Caco-2 (cell line): Measurements from ENCODE around the gene TCAIM. TPM values are rescaled to one million over a fixed set of nuclear protein-coding genes. Genes with fewer than 3 reads are reported as not detected.

Experiments
- BruUV-seq: library from RNA; stranded (reverse); fragments of 400-500 nt; replicated peaks from 2 replicates; lab custom pipeline; 2021; lab: Mats Ljungman, UMichigan
- CTCF ChIA-PET: fragments of 300-600 bp; sonication (Branson Sonifier 250); formaldehyde crosslinking; loops from one replicate; lab custom pipeline; 2022; ENCODE audit warnings: antibody characterized with exemption; lab: Charles Lee
- POLR2A ChIA-PET: fragments of 300-600 bp; sonication (Branson Sonifier 250); formaldehyde crosslinking; loops from one replicate; lab custom pipeline; 2022; ENCODE audit warnings: antibody characterized with exemption; lab: Charles Lee
- DNase-seq, 2 experiments: peaks; one replicate each; pipeline versions ENCODE4 v3.0.0 to v3.0.0-alpha.2; 2020 to 2022
- H3K27me3 ChIP-seq: replicated peaks from 2 replicates; pipeline ENCODE4 v1.6.0; 2011; ENCODE audit warnings: low read length; ENCODE audit not compliant: control insufficient read depth, insufficient read depth
- H3K36me3 ChIP-seq: 2 replicates; pipeline ENCODE4 v1.5.1; 2011; ENCODE audit warnings: low read length; ENCODE audit not compliant: control insufficient read depth, insufficient read depth
- H3K4me1 ChIP-seq: fragments of 250-450 bp; sonication (Bioruptor Pico); 2 replicates; pipeline ENCODE4 v1.5.1; 2020; ENCODE audit warnings: mild to moderate bottlenecking
- H3K4me3 ChIP-seq: 2 replicates; pipeline ENCODE4 v1.5.1; 2011; ENCODE audit warnings: low read depth, mild to moderate bottlenecking, control low read depth, low read length
- H3K9me3 ChIP-seq: fragments of 250-450 bp; sonication (Bioruptor Pico); 2 replicates; pipeline ENCODE4 v1.5.1; 2020; ENCODE audit warnings: mild to moderate bottlenecking, moderate library complexity
- H3K27ac Mint-ChIP-seq: one replicate; pipeline ENCODE4 v1.8.0; 2022; ENCODE audit warnings: mixed read lengths; ENCODE audit not compliant: unreplicated experiment
- H3K27me3 Mint-ChIP-seq: one replicate; pipeline ENCODE4 v1.8.0; 2022; ENCODE audit warnings: mixed read lengths; ENCODE audit not compliant: insufficient read depth, unreplicated experiment
- H3K36me3 Mint-ChIP-seq: one replicate; pipeline ENCODE4 v1.8.0; 2022; ENCODE audit warnings: mild to moderate bottlenecking, mixed read lengths; ENCODE audit not compliant: insufficient read depth, unreplicated experiment
- H3K4me1 Mint-ChIP-seq: one replicate; pipeline ENCODE4 v1.8.0; 2022; ENCODE audit warnings: low read depth, mixed read lengths; ENCODE audit not compliant: unreplicated experiment
- H3K4me3 Mint-ChIP-seq: one replicate; pipeline ENCODE4 v1.8.0; 2022; ENCODE audit warnings: mild to moderate bottlenecking, moderate library complexity, mixed read lengths; ENCODE audit not compliant: unreplicated experiment
- H3K9me3 Mint-ChIP-seq: one replicate; pipeline ENCODE4 v1.8.0; 2022; ENCODE audit warnings: mixed read lengths; ENCODE audit not compliant: unreplicated experiment
- CTCF ChIP-seq, 2 experiments: fragments of 200-600 bp in 1 of 2; IDR thresholded peaks; 1 replicate in 1 of 2; 2 replicates in 1 of 2; pipeline versions ENCODE4 v1.5.1 to v1.8.0; 2011 to 2022; ENCODE audit warnings: antibody characterized with exemption in 1 of 2, control low read depth in 1 of 2, inconsistent platforms in 1 of 2, low read depth in 1 of 2, low read length in 1 of 2, mild to moderate bottlenecking in 1 of 2, moderate library complexity in 1 of 2; ENCODE audit not compliant: insufficient read depth in 1 of 2, severe bottlenecking in 1 of 2, unreplicated experiment in 1 of 2
- intact Hi-C: fragments of 100-400 bp; cut with micrococcal nuclease; formaldehyde crosslinking; loops from one replicate; pipeline ENCODE4 v1.10.0; 2022; ENCODE audit not compliant: unreplicated experiment
- total RNA-seq: library from RNA; stranded (reverse); gene quantifications from 2 replicates; pipeline ENCODE4 v1.2.3, GENCODE V29; 2022

The TCAIM gene
- total RNA-seq, 1 experiment from 2014 or later, result 15.0 TPM

GRCh38 chr3:44444437-44444836 is 105.9 kb downstream of the TCAIM start:
- POLR2A ChIA-PET, result no interaction called here
- H3K36me3 Mint-ChIP-seq, result peaks cover 46% of the 10 kb centered on the region
- H3K4me3 Mint-ChIP-seq, result no peak overlapping the region
- intact Hi-C loops, result no loop called here
- no peaks in the 10 kb centered on the region for H3K27me3 ChIP-seq
- H3K36me3 ChIP-seq, result peaks cover 8% of the 10 kb centered on the region
- H3K9me3 Mint-ChIP-seq, result no peaks in the 10 kb centered on the region
- no peaks in the 10 kb centered on the region for H3K9me3 ChIP-seq
- no peak for DNase-seq
- H3K27ac Mint-ChIP-seq, result no peak overlapping the region
- H3K4me1 ChIP-seq, result peaks cover 5% of the 10 kb centered on the region
- TF ChIP-seq CTCF (IDR thresholded peaks at IDR 0.05; ENCODE audit: insufficient read depth in 1 of 2, low read depth in 1 of 2, low read length in 1 of 2, severe bottlenecking in 1 of 2, unreplicated experiment in 1 of 2), result no peak
- CTCF ChIA-PET, result no interaction called here
- H3K27me3 Mint-ChIP-seq, result no peaks in the 10 kb centered on the region
- H3K4me1 Mint-ChIP-seq, result no peaks in the 10 kb centered on the region
- no TSS peak for BruUV-seq
- no peak overlapping the region for H3K4me3 ChIP-seq

- Histone ChIP-seq H3K9me3 (no peaks in the 10 kb centered on the region), H3K4me1 (peaks cover 3% of the 10 kb centered on the region), H3K4me3 (no peak overlapping the region), H3K36me3 (peaks cover 8% of the 10 kb centered on the region), H3K27me3 (no peaks in the 10 kb centered on the region)
- BruUV-seq, result no TSS peak
- Mint-ChIP-seq H3K4me3 (no peak overlapping the region), H3K27ac (no peak overlapping the region), H3K27me3 (no peaks in the 10 kb centered on the region), H3K9me3 (no peaks in the 10 kb centered on the region), H3K36me3 (peaks cover 45% of the 10 kb centered on the region), H3K4me1 (no peaks in the 10 kb centered on the region)
- no peak for DNase-seq
- intact Hi-C loops, result no loop called here
- ChIA-PET CTCF (no interaction called here), POLR2A (no interaction called here)
- TF ChIP-seq CTCF (IDR thresholded peaks at IDR 0.05; ENCODE audit: insufficient read depth in 1 of 2, low read depth in 1 of 2, low read length in 1 of 2, severe bottlenecking in 1 of 2, unreplicated experiment in 1 of 2), result no peak
These were observed 106.5 kb downstream of the TCAIM start for GRCh38 chr3:44444896-44445691.

- BruUV-seq, result no TSS peak
- Mint-ChIP-seq H3K27ac (no peak overlapping the region), H3K36me3 (peaks cover 52% of the 10 kb centered on the region), H3K4me3 (no peak overlapping the region), H3K27me3 (no peaks in the 10 kb centered on the region), H3K9me3 (no peaks in the 10 kb centered on the region), H3K4me1 (no peaks in the 10 kb centered on the region)
- Histone ChIP-seq H3K27me3 (no peaks in the 10 kb centered on the region), H3K4me3 (no peak overlapping the region), H3K9me3 (no peaks in the 10 kb centered on the region), H3K36me3 (peaks cover 8% of the 10 kb centered on the region), H3K4me1 (no peaks in the 10 kb centered on the region)
- ChIA-PET POLR2A (no interaction called here), CTCF (no interaction called here)
- no peak for DNase-seq
- intact Hi-C loops, result no loop called here
- TF ChIP-seq CTCF (IDR thresholded peaks at IDR 0.05; ENCODE audit: insufficient read depth in 1 of 2, low read depth in 1 of 2, low read length in 1 of 2, severe bottlenecking in 1 of 2, unreplicated experiment in 1 of 2), result no peak
These were observed 107.2 kb downstream of the TCAIM start for GRCh38 chr3:44445786-44446185.
